Kidney glomerular epithelial cell (primary cell): ENCODE measurements around the gene SPRYD3.
"Not testable (repeated sequence)": the region's sequence is repeated elsewhere in the genome, so short reads cannot be mapped to it uniquely, and the experiment has no call there.

Experiments used
- DNase-seq: peaks from one replicate; lab custom pipeline; 2025; lab: John Stamatoyannopoulos, UW

The SPRYD3 gene

DNA sequence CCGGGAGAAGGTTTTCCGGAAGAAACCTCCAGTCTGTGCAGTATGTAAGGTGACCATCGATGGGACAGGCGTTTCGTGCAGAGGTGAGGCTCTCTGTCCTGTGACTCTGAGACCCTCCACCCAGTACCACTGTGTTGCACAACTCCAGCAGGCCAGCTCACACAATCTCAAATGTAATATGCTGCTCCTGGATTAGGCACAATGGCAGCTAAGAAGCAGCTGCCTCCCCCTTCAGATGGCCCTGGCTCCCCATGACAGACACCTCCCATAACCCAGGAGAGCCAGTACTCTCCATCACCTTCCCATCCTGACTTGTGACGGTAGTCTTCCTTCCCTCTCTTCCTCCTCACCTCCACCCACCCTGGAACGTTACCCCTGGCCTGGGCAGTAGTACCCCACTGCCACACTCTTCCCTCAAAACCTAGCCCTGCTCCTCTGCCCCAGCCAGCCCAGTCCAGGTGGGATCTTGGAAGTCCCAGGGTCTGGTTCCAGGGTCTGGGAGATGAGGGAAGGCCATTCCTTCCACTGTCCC, 27.2 kb downstream of the SPRYD3 start:
- DNase-seq: no peak

DNA sequence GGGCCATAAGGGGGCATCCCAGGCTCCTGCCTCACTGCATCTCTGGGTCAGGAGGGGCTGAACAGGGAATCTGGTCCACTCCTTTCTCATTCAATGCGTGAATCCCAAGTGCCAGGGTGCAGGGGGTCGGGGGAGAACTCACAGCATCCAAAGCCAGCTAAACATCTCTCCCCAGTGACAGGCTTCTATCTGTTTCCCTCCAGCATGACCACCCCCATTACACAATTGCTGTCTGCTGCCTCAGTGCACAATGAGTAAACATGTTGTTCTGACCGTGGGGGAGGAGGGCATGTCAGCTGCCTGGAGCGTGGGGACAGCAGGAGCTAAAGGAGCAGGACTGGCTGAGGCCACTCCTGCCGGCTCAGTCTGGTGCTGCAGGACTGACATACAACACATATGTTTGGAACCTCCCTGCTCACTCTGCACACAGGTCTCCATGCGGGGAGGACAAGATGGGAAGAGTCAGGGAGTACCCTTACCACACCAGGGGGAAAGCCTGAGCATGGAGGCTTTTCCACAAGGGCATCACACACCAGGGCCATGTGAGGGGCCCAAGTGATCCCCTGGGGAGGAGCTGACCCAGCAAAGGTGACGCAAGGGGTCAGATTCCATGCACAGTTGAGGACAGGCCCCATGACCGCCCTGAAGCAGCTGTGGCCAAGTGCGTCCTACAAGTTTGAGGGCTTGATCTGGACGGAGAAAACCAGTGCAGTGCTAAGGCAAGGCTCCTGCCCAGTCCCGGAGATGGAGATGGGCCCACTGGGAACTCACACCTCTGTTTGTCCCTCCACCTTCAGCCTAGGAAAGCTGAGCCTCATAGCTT, 27.9 kb downstream of the SPRYD3 start:
- peak; percentile 14 for DNase-seq

- DNase-seq: no peak
These were observed 28.6 kb downstream of the SPRYD3 start for GRCh38 chr12:53050426-53051057.

DNA sequence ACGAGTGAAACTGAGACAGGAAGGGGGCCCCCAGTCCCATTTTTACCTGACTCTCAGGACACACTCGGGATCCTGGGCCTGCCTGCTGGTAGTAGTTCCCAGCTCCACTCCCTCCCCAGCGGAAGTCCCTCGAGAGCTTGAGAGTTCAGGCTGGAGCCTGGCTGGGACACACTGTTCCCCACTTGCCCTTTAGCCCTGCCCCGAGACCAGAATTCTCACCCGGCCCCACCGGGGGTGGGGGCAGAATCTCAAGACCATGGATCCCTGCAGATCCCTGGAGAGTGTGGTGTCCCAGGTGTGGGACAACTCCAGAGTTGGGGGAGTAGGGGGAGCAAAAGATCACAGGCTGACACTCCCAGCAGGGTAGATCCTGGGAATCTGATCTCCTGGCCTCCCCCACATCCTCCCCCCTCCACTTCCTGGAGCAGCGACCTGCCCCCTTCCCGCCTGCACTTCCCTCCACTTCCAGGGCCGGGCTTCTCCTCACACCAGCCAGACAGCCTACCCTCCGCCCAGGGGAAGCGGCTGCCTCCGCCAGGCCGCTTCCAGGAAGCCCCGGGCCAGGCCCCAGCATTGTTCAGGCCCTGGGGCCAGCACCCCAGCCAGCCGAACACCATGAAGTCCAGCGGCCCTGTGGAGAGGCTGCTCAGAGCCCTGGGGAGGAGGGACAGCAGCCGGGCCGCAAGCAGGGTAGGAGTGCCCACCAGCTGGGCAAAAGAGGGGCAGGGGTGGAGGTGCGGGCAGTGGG, 29.4 kb downstream of the SPRYD3 start, which contains the start of gene TNS2:
TSS of gene TNS2 (plus strand) at position 495 of the 748 bp plus-strand sequence. CDS start at position 616, 121 bp downstream.
- DNase-seq: peak; percentile 14

GRCh38 chr12:53048780-53049401, 30.3 kb downstream of the SPRYD3 start:
- peak; percentile 24 for DNase-seq

DNA sequence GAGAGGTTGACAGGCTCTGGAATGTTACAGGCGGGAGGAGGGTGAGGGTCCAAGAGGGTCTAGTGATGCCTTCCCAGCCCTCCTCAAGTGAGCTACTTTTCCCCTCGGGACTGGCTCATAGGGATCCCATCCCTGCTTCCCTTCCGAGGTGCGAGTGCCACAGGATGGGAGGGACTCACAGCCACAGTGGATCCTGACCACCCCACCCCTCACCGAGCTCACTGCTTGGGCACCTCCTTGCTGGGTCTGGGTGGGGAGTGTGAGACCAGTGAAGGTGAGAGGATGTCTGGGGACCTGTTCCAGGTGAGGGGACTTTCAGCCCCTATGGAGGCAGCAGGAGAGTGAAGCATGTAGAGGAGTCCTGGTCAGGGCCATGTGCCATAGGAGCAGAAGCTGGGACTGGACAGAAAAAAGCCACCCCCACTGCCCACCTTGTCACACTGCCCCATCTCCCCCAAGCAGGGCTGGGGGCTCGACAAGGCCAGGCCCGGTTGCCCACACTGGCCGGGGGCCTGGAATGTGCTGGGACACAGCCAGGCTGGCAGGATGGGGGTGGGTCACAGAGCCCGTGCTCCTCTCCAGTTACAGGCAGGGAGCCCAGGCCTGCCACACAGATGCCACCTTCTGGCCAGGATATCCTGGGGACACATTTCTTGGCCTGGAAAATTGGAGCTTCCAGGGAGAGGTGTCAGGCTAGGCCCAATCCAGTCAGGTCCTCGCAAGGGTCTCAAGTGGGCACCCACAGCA, 31.0 kb downstream of the SPRYD3 start:
- no peak for DNase-seq

- peak; percentile 78 for DNase-seq
These were observed 31.8 kb downstream of the SPRYD3 start for GRCh38 chr12:53047221-53048032.

DNA sequence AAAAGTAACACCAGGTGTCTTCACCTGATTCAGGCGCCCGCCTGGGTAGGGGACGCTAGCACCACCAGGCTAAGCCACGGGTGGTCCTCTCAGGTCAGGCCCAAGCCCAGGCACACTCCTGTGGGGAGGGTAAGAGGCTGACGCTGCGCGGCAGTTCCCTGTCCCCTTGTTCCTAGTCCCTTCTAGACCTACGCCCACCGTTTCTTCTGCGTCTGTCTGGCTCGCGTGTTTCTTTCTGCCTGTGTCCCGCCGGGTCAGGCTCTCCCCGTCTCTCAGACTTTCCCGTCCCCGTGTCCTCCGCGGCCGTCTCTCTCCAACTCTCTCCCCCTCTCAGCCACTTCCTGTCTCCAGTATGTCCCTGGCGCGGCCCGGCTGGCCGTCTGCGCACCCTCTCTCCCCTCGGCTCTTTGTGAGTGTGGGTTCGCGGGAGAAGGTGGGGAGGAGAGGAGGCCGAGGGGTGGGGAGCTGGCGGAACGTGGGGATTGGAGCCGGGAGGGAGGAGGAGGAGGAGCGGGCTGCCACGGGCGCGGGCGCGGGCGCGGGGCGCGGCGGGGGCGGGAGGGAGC, 32.5 kb downstream of the SPRYD3 start:
- DNase-seq: peak; percentile 78

GRCh38 chr12:53045696-53046045, 33.5 kb downstream of the SPRYD3 start:
- DNase-seq: no peak

- DNase-seq: no peak
These were observed 34.1 kb downstream of the SPRYD3 start for GRCh38 chr12:53044896-53045695.

- no peak for DNase-seq
These were observed 35.1 kb downstream of the SPRYD3 start for GRCh38 chr12:53044052-53044581.

- no peak for DNase-seq
These were observed 36.4 kb downstream of the SPRYD3 start for GRCh38 chr12:53042607-53043454.

GRCh38 chr12:53039851-53040250, 39.3 kb downstream of the SPRYD3 start:
- no peak for DNase-seq

DNA sequence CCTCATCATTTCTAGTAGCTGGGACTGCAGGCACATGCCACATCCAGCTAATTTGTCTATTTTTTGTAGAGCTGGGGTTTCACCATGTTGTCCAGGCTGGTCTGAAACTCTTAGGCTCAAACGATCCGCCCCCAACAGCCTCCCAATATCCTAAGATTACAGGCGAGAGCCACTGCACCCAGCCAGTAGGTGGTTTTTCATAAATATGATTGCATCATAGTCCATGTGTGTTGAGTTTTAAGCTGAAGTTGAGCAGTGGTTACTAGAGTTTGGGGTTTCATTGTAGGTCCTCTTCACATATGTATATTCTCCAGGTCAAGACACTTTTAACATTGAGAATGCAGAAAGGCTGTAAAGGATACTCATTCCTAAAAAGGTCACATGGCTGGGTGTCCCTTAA, 42.4 kb downstream of the SPRYD3 start:
- no peak for DNase-seq

- no peak for DNase-seq
These were observed 44.7 kb downstream of the SPRYD3 start for GRCh38 chr12:53034459-53034858.

DNA sequence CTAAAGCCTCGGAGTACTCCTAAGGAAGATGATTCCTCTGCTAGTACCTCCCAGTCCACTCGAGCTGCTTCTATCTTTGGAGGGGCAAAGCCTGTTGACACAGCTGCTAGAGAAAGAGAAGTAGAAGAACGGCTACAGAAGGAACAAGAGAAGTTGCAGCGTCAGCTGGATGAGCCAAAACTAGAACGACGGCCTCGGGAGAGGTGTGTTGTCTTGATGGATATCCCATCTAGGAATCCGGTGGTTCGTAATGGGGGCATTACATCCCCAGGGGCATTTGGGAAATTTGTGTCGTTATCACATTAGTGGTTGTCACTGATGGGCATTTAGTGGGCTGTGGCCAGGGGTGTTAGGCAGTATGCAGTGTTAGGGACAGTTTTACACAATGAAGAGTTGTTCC, 45.4 kb downstream of the SPRYD3 start:
- not testable (repeated sequence) for DNase-seq

- no peak for DNase-seq
These were observed 47.6 kb downstream of the SPRYD3 start for GRCh38 chr12:53031616-53032015.

- not testable (repeated sequence) for DNase-seq
These were observed 52.2 kb downstream of the SPRYD3 start for GRCh38 chr12:53027014-53027413.
